GM12878 (cell line): ENCODE measurements around the gene FRMD3.

ENCODE experiments used
- CEBPB ChIP-seq, 2 experiments: fragments of 150-350 bp in 1 of 2; IDR thresholded peaks; 2 replicates each; pipeline ENCODE4 v1.6.1; 2012 to 2014; ENCODE audit warnings: low read depth in 2 of 2, low read length in 2 of 2, borderline replicate concordance in 1 of 2, inconsistent platforms in 1 of 2
- CHD2 ChIP-seq: IDR thresholded peaks from 2 replicates; pipeline ENCODE4 v1.6.1; 2011; ENCODE audit warnings: low read depth, low read length, improper control_type of control experiment, borderline replicate concordance
- CREB1 ChIP-seq: IDR thresholded peaks from 2 replicates; pipeline ENCODE4 v1.6.1; 2012; ENCODE audit warnings: low read depth, mild to moderate bottlenecking, inconsistent platforms
- EGR1 ChIP-seq, 2 experiments: IDR thresholded peaks; 1 replicate in 1 of 2; 2 replicates in 1 of 2; pipeline ENCODE4 v1.6.1; 2011 to 2012; ENCODE audit warnings: low read depth in 2 of 2, low read length in 2 of 2, borderline replicate concordance in 1 of 2, mild to moderate bottlenecking in 1 of 2, moderate library complexity in 1 of 2
- FOXK2 ChIP-seq: fragments of 450-650 bp; IDR thresholded peaks from 2 replicates; pipeline ENCODE4 v1.6.1; 2017; ENCODE audit warnings: mild to moderate bottlenecking, moderate library complexity
- JUNB ChIP-seq: IDR thresholded peaks from 2 replicates; pipeline ENCODE4 v1.6.1; 2016; ENCODE audit warnings: antibody characterized with exemption, mild to moderate bottlenecking
- NRF1 ChIP-seq: conservative IDR thresholded peaks from 2 replicates; pipeline ENCODE4 v1.6.1; 2011; ENCODE audit warnings: mild to moderate bottlenecking, low read depth, low read length, improper control_type of control experiment
- POLR2A ChIP-seq: IDR thresholded peaks from 2 replicates; pipeline ENCODE4 v1.6.1; 2011; ENCODE audit warnings: low read depth, mild to moderate bottlenecking, low read length
- POLR2AphosphoS5 ChIP-seq: IDR thresholded peaks from 2 replicates; pipeline ENCODE4 v1.6.1; 2011; ENCODE audit warnings: mild to moderate bottlenecking, low read length, inconsistent platforms
- TF ChIP-seq, protein P1 (sequence below), 3 experiments: IDR thresholded peaks in 2 of 3; conservative IDR thresholded peaks in 1 of 3; 2 replicates each; pipeline ENCODE4 v1.5.1; 2011; ENCODE audit warnings: low read depth in 3 of 3, low read length in 3 of 3, mild to moderate bottlenecking in 3 of 3, control low read depth in 2 of 3, moderate library complexity in 2 of 3, inconsistent platforms in 1 of 3, mixed read lengths in 1 of 3; ENCODE audit not compliant: control insufficient read depth in 2 of 3, insufficient read depth in 1 of 3; ENCODE audit errors: extremely low read depth in 1 of 3
- TF ChIP-seq, protein P2 (sequence below): fragments of 450-650 bp; conservative IDR thresholded peaks from 2 replicates; pipeline ENCODE4 v1.6.1; 2017; ENCODE audit warnings: mild to moderate bottlenecking, moderate library complexity

DNA sequence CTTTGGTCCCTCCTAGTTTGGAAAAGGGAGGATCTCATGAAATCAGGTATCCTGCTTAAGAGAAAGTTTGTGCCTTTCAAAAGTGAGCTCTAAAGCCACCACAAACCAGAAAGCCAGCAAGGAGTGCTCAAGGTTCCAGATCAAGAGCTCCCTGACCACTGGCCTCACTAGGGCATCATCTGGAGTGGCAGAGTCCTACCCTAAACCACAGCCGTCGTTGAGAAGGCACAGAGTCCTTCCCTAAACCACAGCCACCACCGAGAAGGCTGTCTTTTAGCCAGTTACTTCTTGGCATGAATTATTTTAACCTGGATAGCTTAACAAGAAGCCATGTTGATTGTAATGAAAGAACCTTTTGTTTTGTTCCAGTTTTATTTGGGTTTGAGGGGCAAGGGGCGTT is 102.9 kb downstream of the FRMD3 start:
- no peak for TF ChIP-seq CEBPB (IDR thresholded peaks at IDR 0.05; ENCODE audit: borderline replicate concordance in 1 of 2, low read depth in 2 of 2, low read length in 2 of 2)
- TF ChIP-seq, protein P1, sequence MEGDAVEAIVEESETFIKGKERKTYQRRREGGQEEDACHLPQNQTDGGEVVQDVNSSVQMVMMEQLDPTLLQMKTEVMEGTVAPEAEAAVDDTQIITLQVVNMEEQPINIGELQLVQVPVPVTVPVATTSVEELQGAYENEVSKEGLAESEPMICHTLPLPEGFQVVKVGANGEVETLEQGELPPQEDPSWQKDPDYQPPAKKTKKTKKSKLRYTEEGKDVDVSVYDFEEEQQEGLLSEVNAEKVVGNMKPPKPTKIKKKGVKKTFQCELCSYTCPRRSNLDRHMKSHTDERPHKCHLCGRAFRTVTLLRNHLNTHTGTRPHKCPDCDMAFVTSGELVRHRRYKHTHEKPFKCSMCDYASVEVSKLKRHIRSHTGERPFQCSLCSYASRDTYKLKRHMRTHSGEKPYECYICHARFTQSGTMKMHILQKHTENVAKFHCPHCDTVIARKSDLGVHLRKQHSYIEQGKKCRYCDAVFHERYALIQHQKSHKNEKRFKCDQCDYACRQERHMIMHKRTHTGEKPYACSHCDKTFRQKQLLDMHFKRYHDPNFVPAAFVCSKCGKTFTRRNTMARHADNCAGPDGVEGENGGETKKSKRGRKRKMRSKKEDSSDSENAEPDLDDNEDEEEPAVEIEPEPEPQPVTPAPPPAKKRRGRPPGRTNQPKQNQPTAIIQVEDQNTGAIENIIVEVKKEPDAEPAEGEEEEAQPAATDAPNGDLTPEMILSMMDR (IDR thresholded peaks at IDR 0.05 in 2 of 3, conservative IDR thresholded peaks at IDR 0.05 in 1 of 3; ENCODE audit: control insufficient read depth in 2 of 3, extremely low read depth in 1 of 3, insufficient read depth in 1 of 3, low read depth in 3 of 3, low read length in 3 of 3), result no peak
- no peak for TF ChIP-seq JUNB
- no peak for TF ChIP-seq NRF1
- no peak for TF ChIP-seq CHD2
- TF ChIP-seq, protein P2, sequence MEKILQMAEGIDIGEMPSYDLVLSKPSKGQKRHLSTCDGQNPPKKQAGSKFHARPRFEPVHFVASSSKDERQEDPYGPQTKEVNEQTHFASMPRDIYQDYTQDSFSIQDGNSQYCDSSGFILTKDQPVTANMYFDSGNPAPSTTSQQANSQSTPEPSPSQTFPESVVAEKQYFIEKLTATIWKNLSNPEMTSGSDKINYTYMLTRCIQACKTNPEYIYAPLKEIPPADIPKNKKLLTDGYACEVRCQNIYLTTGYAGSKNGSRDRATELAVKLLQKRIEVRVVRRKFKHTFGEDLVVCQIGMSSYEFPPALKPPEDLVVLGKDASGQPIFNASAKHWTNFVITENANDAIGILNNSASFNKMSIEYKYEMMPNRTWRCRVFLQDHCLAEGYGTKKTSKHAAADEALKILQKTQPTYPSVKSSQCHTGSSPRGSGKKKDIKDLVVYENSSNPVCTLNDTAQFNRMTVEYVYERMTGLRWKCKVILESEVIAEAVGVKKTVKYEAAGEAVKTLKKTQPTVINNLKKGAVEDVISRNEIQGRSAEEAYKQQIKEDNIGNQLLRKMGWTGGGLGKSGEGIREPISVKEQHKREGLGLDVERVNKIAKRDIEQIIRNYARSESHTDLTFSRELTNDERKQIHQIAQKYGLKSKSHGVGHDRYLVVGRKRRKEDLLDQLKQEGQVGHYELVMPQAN, result no peak
- TF ChIP-seq POLR2AphosphoS5, result no peak
- no peak for TF ChIP-seq EGR1 (IDR thresholded peaks at IDR 0.05; ENCODE audit: borderline replicate concordance in 1 of 2, low read depth in 2 of 2, low read length in 2 of 2)
- no peak for TF ChIP-seq FOXK2
- TF ChIP-seq CREB1, result no peak
- TF ChIP-seq POLR2A, result no peak
